GM13976 (cell line): ENCODE data around the gene ANTXR1.
"Not testable (repeated sequence)": the region's sequence is repeated elsewhere in the genome, so short reads cannot be mapped to it uniquely, and the experiment has no call there.

ENCODE experiments used
- DNase-seq: peaks from one replicate; pipeline ENCODE4 v3.0.0; 2012; ENCODE audit warnings: low spot score
- in situ Hi-C: fragments of 300-500 bp; cut with MboI; formaldehyde crosslinking; loops from one replicate; pipeline ENCODE4 v1.12.0; 2022; ENCODE audit warnings: low sequenced_read_pairs, mixed read lengths, inconsistent platforms; ENCODE audit not compliant: unreplicated experiment
- TF ChIP-seq, protein P1 (sequence below): IDR thresholded peaks from 2 replicates; pipeline ENCODE4 v1.5.1; 2012; ENCODE audit warnings: borderline replicate concordance, mild to moderate bottlenecking; ENCODE audit not compliant: insufficient read depth; ENCODE audit errors: extremely low read depth, missing control alignments, control extremely low read depth

The ANTXR1 gene

DNA sequence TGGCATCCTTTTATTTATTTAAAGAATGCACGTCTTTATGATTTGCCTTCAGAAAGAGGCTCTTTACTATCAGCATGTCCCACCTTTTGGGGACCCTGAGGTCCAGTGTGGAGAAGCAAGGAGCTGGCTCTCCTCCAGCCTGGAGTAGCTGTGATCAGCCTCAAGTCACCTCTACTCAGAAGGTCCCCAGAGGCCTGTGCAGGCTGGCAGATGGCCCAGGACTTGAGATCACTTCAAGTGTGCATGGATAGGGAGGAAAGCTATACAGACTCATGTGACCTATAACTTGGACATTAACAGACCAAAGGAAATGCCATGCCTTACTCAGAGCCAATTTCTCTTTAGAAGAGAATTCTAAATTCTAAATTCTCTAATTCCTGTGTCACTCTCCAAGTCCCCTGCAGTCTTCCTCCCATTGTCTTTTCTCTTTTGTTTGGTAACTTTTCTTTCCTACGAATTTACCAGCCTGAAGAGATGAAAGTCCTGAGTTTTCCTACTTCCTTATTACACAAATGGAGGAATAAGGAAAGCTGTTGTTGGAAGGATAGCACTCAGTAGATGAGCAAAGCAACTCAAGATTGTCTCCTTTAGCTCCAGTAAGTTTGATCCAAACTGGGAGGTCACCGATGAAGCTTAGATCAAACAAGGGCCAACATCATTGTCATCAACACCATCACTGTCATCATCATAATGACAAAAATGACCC, 210.1 kb downstream of the ANTXR1 start:
- TF ChIP-seq, protein P1, sequence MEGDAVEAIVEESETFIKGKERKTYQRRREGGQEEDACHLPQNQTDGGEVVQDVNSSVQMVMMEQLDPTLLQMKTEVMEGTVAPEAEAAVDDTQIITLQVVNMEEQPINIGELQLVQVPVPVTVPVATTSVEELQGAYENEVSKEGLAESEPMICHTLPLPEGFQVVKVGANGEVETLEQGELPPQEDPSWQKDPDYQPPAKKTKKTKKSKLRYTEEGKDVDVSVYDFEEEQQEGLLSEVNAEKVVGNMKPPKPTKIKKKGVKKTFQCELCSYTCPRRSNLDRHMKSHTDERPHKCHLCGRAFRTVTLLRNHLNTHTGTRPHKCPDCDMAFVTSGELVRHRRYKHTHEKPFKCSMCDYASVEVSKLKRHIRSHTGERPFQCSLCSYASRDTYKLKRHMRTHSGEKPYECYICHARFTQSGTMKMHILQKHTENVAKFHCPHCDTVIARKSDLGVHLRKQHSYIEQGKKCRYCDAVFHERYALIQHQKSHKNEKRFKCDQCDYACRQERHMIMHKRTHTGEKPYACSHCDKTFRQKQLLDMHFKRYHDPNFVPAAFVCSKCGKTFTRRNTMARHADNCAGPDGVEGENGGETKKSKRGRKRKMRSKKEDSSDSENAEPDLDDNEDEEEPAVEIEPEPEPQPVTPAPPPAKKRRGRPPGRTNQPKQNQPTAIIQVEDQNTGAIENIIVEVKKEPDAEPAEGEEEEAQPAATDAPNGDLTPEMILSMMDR, result no peak
- in situ Hi-C loops, result no loop called here
- no peak for DNase-seq

DNA sequence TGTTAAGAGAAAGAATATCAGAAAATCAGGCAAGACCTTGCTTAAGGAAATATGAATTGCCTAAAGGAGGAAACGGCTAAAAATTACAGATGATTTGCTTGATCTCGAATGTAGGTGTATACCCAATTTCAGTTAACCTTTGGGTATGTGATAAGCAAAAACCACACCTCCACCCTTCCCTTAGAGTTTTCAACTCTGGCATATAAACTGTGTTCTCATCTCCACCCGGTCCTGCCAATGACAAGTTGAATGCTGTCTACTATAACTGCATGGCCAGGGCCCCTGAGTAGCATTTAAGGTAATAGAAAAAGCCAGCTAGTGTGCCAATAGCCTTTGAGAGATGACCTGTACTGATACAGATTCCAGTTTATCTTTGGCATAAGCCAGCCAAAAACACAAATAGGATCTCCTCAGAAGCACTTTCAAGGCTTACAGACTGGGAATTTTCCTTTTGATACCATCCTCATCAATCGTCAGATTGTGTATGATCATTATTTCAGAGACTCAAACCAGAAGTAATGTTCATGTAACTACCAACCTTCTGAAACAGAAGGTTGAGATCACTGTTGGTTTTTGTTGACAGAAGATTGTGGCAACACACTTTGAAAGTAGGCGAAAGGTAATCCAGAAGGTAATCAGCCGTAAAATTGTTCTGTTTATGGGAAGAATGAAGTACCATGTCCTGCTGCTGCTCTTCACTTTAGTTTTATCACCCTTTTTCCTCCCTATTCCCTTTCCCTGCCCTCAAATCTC, 211.0 kb downstream of the ANTXR1 start:
- TF ChIP-seq, protein P1, result no peak
- no peak for DNase-seq
- in situ Hi-C loops, result no loop called here

- TF ChIP-seq, protein P1, result no peak
- DNase-seq, result no peak
- in situ Hi-C loops, result no loop called here
Measured at GRCh38 chr2:69224512-69224837, 211.5 kb downstream of the ANTXR1 start.

DNA sequence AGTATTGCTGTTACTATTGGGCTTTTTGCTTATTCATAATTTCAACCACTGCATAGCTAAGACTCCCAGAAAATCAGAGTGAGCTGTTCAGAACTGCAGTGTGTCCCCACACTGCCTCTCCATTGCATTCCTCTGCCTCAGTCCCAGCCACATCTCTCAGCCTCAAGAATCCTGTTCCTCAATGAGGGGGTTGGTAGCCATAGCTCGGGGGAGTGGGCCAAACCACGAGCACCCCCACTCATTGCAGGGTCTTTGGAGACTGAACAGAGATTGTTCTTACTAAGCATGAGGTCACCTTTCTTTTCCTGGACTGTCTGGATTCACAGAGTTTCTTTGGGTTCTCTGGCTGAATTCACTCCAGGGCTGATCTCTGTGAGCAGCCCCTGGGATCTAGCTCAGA, 213.0 kb downstream of the ANTXR1 start:
- DNase-seq, result no peak
- in situ Hi-C loops, result no loop called here
- TF ChIP-seq, protein P1, result no peak

GRCh38 chr2:69226903-69227302, 213.9 kb downstream of the ANTXR1 start:
- TF ChIP-seq, protein P1, result no peak

GRCh38 chr2:69227716-69228115, 214.7 kb downstream of the ANTXR1 start:
- in situ Hi-C loops, result no loop called here
- TF ChIP-seq, protein P1, result no peak
- no peak for DNase-seq

More at GRCh38 chr2:69226903-69227302, 213.9 kb downstream of the ANTXR1 start:
- DNase-seq, result no peak
- in situ Hi-C loops, result no loop called here

DNA sequence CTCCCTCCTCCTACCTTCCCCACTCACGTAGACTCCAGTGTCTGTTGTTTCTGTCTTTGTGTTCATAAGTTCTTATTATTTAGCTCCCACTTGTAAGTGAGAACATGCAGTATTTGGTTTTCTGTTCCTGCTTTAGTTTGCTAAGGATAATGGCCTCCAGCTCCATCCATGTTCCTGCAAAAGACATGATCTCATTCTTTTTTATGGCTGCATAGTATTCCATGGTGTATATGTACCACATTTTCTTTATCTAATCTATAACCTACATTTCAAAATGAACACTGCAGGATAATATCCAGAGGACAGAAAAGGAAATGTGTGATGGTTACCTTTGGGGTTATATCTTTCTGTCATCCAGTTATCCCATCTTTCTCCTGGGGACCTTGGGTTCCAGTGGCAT, 218.0 kb downstream of the ANTXR1 start:
- DNase-seq, in situ Hi-C loops: not testable (repeated sequence)
